ENCODE measurements around the gene CLDN15.
"Not testable (repeated sequence)": the region's sequence is repeated elsewhere in the genome, so short reads cannot be mapped to it uniquely, and the experiment has no call there.

The CLDN15 gene

DNA sequence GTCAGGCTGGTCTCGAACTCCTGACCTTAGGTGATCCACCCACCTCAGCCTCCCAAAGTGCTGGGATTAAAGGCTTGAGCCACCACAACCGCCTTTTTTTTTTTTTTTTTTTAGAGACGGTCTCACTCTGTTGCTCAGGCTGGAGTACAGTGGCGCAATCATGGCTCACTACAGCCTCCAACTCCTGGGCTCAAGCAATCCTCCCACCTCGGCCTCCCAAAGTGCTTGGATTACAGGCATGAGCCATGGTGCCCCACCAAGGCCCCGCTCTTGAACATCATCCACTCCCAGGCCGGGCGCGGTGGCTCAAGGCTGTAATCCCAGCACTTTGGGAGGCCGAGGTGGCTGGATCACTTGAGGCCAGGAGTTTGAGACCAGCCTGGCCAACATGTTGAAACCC, 38.1 kb downstream of the CLDN15 start:
- not testable (repeated sequence) for H3K9ac ChIP-seq (ENCODE audit: low read length); H3K36me3 ChIP-seq (ENCODE audit: control insufficient read depth, insufficient read depth, low read length); H3K9me3 ChIP-seq (ENCODE audit: control insufficient read depth, low read length); H3K4me3 ChIP-seq (ENCODE audit: low read length)
- peaks cover 21% of the 10 kb centered on the region for H3K27me3 ChIP-seq (ENCODE audit: control insufficient read depth, insufficient read depth, low read length)
- H3K4me1 ChIP-seq (ENCODE audit: control insufficient read depth, insufficient read depth, low read length): peaks cover 10% of the 10 kb centered on the region

DNA sequence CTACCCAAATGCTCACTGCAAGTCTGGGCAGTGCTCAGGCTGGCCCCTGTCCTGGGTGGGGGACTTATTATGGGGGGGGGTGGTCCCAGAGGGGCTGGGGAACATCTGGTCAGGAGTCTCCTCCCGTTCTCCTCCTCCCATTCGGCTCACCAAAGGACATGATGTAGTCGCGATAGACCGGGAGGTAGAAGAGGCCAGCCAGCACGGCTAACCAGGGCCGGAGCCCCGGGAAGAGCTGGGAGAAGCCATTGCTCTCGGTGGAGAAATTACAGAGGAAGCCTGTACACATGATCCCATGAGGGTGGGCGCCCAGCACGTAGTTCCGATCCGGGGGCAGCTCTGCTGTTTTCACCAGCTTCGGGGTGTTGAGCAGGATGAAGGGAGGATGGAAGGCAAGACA, 39.1 kb downstream of the CLDN15 start:
- H3K27me3 ChIP-seq (ENCODE audit: control insufficient read depth, insufficient read depth, low read length): peaks cover 21% of the 10 kb centered on the region
- H3K9ac ChIP-seq (ENCODE audit: low read length): no peak overlapping the region
- no peaks in the 10 kb centered on the region for H3K9me3 ChIP-seq (ENCODE audit: control insufficient read depth, low read length)
- H3K4me1 ChIP-seq (ENCODE audit: control insufficient read depth, insufficient read depth, low read length): peaks cover 10% of the 10 kb centered on the region
- no peaks in the 10 kb centered on the region for H3K36me3 ChIP-seq (ENCODE audit: control insufficient read depth, insufficient read depth, low read length)
- no peak overlapping the region for H3K4me3 ChIP-seq (ENCODE audit: low read length)

DNA sequence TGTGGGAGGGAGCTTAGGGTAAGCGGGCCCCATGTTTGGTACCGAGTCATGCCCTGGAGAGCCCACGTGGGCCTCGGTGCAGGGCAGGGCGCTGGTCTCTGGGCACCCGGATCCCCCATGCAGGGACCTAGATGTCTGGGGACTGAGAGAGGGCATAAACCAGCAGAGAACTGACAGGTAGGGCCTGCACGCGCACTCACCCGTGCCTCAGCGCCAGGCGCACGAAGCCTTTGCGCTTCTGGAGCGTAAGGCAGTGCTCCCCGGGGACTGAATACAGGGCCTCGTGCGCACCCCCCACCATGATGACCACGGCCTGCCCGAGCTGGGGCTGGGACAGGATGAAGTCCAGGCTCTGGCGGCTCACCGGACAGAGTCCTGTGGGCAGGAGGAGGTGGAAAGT, 39.6 kb downstream of the CLDN15 start:
- no peak overlapping the region for H3K9ac ChIP-seq (ENCODE audit: low read length)
- peaks cover 10% of the 10 kb centered on the region for H3K4me1 ChIP-seq (ENCODE audit: control insufficient read depth, insufficient read depth, low read length)
- H3K36me3 ChIP-seq (ENCODE audit: control insufficient read depth, insufficient read depth, low read length): no peaks in the 10 kb centered on the region
- no peaks in the 10 kb centered on the region for H3K9me3 ChIP-seq (ENCODE audit: control insufficient read depth, low read length)
- H3K4me3 ChIP-seq (ENCODE audit: low read length): no peak overlapping the region
- peaks cover 18% of the 10 kb centered on the region for H3K27me3 ChIP-seq (ENCODE audit: control insufficient read depth, insufficient read depth, low read length)

DNA sequence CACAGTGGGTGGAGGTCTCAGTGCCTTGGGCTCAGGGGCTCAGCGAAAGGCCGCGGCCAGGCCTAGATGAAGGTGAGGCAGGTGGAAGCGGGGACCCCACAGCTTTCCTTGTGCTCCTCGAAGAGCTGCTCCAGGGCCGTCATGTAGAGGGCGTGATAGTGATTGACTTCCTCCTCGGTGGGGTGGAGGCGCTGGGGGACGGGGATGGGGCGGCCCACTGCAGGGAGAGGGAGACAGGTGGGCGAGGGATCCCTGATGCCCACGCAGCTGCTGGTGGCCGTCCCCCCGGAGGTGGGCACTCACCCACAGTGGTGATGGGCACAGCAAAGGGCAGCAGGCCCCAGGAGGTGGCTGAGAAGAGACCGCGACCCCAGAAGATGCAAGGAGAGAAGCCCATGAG, 41.7 kb downstream of the CLDN15 start:
- Histone ChIP-seq H3K27me3 (ENCODE audit: control insufficient read depth, insufficient read depth, low read length) (peaks cover 6% of the 10 kb centered on the region), H3K36me3 (ENCODE audit: control insufficient read depth, insufficient read depth, low read length) (no peaks in the 10 kb centered on the region), H3K4me3 (ENCODE audit: low read length) (no peak overlapping the region), H3K9ac (ENCODE audit: low read length) (no peak overlapping the region), H3K9me3 (ENCODE audit: control insufficient read depth, low read length) (no peaks in the 10 kb centered on the region), H3K4me1 (ENCODE audit: control insufficient read depth, insufficient read depth, low read length) (peaks cover 8% of the 10 kb centered on the region)

DNA sequence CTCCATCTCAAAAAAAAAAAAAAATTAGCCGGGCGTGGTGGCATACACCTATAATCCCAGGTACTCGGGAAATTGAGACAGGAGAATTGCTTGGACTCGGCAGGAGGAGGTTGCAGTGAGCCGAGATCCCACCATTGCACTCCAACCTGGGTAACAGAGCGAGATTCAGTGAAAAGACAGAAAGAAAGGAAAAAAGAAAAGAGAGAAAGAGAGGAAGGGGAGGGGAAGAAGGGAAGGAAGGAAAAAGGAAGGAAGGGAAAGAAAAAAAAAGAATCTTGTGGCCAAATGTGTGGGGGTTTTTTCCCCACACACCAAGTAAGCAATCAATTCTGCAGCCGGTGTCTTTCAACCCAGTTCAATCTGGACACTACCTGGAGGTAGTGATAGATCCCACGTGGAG, 48.5 kb downstream of the CLDN15 start:
- Histone ChIP-seq H3K9me3 (ENCODE audit: control insufficient read depth, low read length) (no peaks in the 10 kb centered on the region), H3K9ac (ENCODE audit: low read length) (no peak overlapping the region), H3K4me3 (ENCODE audit: low read length) (no peak overlapping the region), H3K4me1 (ENCODE audit: control insufficient read depth, insufficient read depth, low read length) (peaks cover 4% of the 10 kb centered on the region), H3K36me3 (ENCODE audit: control insufficient read depth, insufficient read depth, low read length) (no peaks in the 10 kb centered on the region), H3K27me3 (ENCODE audit: control insufficient read depth, insufficient read depth, low read length) (no peaks in the 10 kb centered on the region)

DNA sequence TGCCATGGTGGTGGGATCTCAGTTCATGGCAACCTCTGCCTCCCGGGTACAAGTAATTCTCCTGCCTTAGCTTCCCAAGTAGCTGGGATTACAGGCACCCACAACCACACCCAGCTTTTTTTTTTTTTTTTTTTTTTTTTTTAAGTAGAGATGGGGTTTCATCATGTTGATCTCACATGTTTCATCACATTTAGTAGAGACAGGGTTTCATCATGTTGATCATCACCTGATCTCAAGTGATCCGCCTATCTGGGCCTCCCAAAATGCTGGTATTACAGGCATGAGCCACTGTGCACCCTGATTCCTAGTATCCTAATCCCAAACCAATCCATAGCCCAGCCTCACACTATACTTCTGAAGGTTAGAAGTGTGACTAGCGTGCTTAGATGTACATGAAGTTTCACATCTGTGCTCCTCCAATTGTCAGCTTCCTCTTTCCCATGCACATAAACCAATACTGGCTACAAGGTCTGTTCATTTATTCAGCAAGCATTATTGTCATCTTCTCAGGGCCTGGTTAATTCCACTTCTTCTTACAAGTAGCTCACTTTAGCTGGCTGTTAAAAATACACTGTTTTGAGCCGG, 50.7 kb downstream of the CLDN15 start:
- H3K4me3 ChIP-seq (ENCODE audit: low read length): no peak overlapping the region
- H3K4me1 ChIP-seq (ENCODE audit: control insufficient read depth, insufficient read depth, low read length): peaks cover 3% of the 10 kb centered on the region
- no peaks in the 10 kb centered on the region for H3K27me3 ChIP-seq (ENCODE audit: control insufficient read depth, insufficient read depth, low read length)
- H3K36me3 ChIP-seq (ENCODE audit: control insufficient read depth, insufficient read depth, low read length): no peaks in the 10 kb centered on the region
- H3K9me3 ChIP-seq (ENCODE audit: control insufficient read depth, low read length): no peaks in the 10 kb centered on the region
- H3K9ac ChIP-seq (ENCODE audit: low read length): no peak overlapping the region

DNA sequence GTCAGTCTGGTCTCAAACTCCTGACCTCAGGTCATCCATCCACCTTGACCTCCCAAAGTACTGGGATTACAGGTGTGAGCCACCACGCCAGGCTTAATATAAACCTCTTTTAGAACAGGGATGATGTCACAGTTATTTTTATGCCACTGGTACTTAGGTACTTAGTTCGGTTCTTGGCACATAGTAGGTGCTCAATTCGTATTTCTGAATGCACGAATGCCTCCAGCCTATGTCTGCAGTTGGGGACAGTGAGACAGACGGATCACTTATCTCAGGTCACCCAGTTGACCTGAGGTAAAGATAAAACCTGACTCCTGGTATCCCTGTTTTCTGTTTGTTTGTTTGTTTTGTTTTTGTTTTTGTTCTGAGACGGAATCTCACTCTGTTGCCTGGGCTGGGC, 51.4 kb downstream of the CLDN15 start:
- Histone ChIP-seq H3K9me3 (ENCODE audit: control insufficient read depth, low read length) (no peaks in the 10 kb centered on the region), H3K27me3 (ENCODE audit: control insufficient read depth, insufficient read depth, low read length) (peaks cover under 1% of the 10 kb centered on the region), H3K36me3 (ENCODE audit: control insufficient read depth, insufficient read depth, low read length) (no peaks in the 10 kb centered on the region), H3K4me1 (ENCODE audit: control insufficient read depth, insufficient read depth, low read length) (peaks cover 3% of the 10 kb centered on the region), H3K4me3 (ENCODE audit: low read length) (no peak overlapping the region), H3K9ac (ENCODE audit: low read length) (no peak overlapping the region)

DNA sequence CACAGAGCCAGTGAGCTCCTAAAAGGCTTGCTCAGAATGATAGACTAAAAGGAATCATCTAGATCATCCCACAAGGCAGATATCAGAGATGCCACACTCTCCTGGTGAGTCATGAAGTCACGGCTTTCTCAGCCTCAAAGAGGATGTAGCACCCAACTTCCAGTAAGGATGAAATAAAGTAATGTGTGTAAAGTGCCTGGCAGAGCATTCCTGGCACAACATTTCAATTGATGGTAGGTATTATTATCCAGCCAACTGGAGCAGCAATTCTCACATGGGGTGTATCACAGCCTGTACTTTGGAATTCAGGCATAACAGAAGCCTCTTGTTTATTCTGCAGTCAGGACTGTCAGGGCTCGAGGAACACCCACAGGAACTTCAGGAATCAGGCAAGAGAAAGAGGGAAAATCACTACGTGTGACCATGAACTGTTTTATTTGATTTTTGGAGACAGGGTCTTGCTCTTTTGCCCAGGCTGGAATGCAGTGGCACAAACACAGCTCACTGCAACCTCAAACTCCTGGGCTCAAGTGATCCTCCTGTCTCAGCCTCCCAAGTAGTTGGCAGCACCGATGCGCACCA, 52.3 kb downstream of the CLDN15 start:
- Histone ChIP-seq H3K36me3 (ENCODE audit: control insufficient read depth, insufficient read depth, low read length) (no peaks in the 10 kb centered on the region), H3K4me1 (ENCODE audit: control insufficient read depth, insufficient read depth, low read length) (peaks cover 3% of the 10 kb centered on the region), H3K9ac (ENCODE audit: low read length) (no peak overlapping the region), H3K4me3 (ENCODE audit: low read length) (no peak overlapping the region), H3K9me3 (ENCODE audit: control insufficient read depth, low read length) (no peaks in the 10 kb centered on the region), H3K27me3 (ENCODE audit: control insufficient read depth, insufficient read depth, low read length) (peaks cover 9% of the 10 kb centered on the region)

Measured in mucosa of stomach (tissue), 1 donor.